H1 (cell line): ENCODE results near the gene ENTPD2.

Experiments used
- CEBPB ChIP-seq: IDR thresholded peaks from 2 replicates; pipeline ENCODE4 v1.6.1; 2012; ENCODE audit warnings: low read depth, low read length
- EP300 ChIP-seq, 2 experiments: IDR thresholded peaks; 1 replicate in 1 of 2; 2 replicates in 1 of 2; pipeline ENCODE4 v1.6.1; 2011 to 2012; ENCODE audit warnings: low read depth in 2 of 2, low read length in 2 of 2, mild to moderate bottlenecking in 2 of 2, borderline replicate concordance in 1 of 2, inconsistent platforms in 1 of 2, moderate library complexity in 1 of 2
- EZH2 ChIP-seq: fragments of 200-600 bp; sonication (generic); IDR thresholded peaks from 2 replicates; pipeline ENCODE4 v1.7.1; 2012; ENCODE audit warnings: low read depth, mild to moderate bottlenecking, moderate library complexity, low read length, inconsistent platforms; ENCODE audit not compliant: severe bottlenecking
- RAD21 ChIP-seq, 2 experiments: IDR thresholded peaks in 1 of 2; conservative IDR thresholded peaks in 1 of 2; 2 replicates each; pipeline ENCODE4 v1.6.1; 2011; ENCODE audit warnings: low read depth in 2 of 2, low read length in 2 of 2, improper control_type of control experiment in 1 of 2, inconsistent platforms in 1 of 2, mild to moderate bottlenecking in 1 of 2, moderate library complexity in 1 of 2
- RXRA ChIP-seq: IDR thresholded peaks from 2 replicates; pipeline ENCODE4 v1.6.1; 2011; ENCODE audit warnings: low read depth, mild to moderate bottlenecking, low read length, moderate library complexity; ENCODE audit not compliant: insufficient read depth
- SP2 ChIP-seq: IDR thresholded peaks from 2 replicates; pipeline ENCODE4 v1.6.1; 2012; ENCODE audit warnings: mild to moderate bottlenecking, low read length, inconsistent platforms
- SRF ChIP-seq: IDR thresholded peaks from 2 replicates; pipeline ENCODE4 v1.6.1; 2011; ENCODE audit warnings: mild to moderate bottlenecking, low read depth, low read length, moderate library complexity
- ZNF274 ChIP-seq: IDR thresholded peaks from 2 replicates; pipeline ENCODE4 v1.7.0; 2012; ENCODE audit warnings: low read length, borderline replicate concordance; ENCODE audit errors: extremely low read depth
- TF ChIP-seq, protein P1 (sequence below), 3 experiments: IDR thresholded peaks; 1 replicate in 2 of 3; 2 replicates in 1 of 3; pipeline versions ENCODE4 v1.5.1 to v1.6.1; 2011; ENCODE audit warnings: low read length in 3 of 3, mild to moderate bottlenecking in 3 of 3, inconsistent platforms in 2 of 3, low read depth in 1 of 3, moderate library complexity in 1 of 3; ENCODE audit not compliant: insufficient read depth in 1 of 3; ENCODE audit errors: control extremely low read depth in 1 of 3

DNA sequence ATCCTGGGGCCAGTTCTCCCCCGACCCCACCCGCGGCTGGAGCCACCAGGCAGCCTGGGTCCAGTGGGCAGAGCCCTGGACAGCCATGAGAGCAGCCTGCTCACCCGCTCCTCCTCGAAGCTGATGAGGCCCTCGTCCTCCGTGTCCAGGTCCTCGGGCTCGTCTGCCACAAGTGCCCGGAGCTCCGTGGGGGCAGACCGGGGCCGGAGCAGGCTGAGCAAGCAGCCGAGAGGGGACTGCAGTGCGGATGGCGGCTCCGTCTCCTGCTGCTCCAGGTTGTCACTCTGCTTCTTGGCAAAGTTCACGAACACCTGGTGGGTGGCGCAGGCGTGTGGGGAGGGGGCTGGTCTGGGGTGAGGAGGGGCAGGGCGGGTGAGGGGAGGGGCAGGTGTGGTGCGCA, 45.5 kb downstream of the ENTPD2 start:
- TF ChIP-seq, protein P1, sequence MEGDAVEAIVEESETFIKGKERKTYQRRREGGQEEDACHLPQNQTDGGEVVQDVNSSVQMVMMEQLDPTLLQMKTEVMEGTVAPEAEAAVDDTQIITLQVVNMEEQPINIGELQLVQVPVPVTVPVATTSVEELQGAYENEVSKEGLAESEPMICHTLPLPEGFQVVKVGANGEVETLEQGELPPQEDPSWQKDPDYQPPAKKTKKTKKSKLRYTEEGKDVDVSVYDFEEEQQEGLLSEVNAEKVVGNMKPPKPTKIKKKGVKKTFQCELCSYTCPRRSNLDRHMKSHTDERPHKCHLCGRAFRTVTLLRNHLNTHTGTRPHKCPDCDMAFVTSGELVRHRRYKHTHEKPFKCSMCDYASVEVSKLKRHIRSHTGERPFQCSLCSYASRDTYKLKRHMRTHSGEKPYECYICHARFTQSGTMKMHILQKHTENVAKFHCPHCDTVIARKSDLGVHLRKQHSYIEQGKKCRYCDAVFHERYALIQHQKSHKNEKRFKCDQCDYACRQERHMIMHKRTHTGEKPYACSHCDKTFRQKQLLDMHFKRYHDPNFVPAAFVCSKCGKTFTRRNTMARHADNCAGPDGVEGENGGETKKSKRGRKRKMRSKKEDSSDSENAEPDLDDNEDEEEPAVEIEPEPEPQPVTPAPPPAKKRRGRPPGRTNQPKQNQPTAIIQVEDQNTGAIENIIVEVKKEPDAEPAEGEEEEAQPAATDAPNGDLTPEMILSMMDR (IDR thresholded peaks at IDR 0.05; ENCODE audit: control extremely low read depth in 1 of 3, insufficient read depth in 1 of 3, low read depth in 1 of 3, low read length in 3 of 3) = no peak
- TF ChIP-seq EZH2 (no peak), RAD21 (IDR thresholded peaks at IDR 0.05 in 1 of 2, conservative IDR thresholded peaks at IDR 0.05 in 1 of 2; ENCODE audit: low read depth in 2 of 2, low read length in 2 of 2) (no peak), ZNF274 (no peak), RXRA (no peak), CEBPB (no peak), SRF (no peak), SP2 (no peak), EP300 (IDR thresholded peaks at IDR 0.05; ENCODE audit: borderline replicate concordance in 1 of 2, low read depth in 2 of 2, low read length in 2 of 2) (no peak)
